Hepatocyte (in vitro differentiated cells): ENCODE measurements around the gene ERC2.

Experiments
- EZH2 ChIP-seq: fragments of 200-600 bp; sonication (generic); IDR thresholded peaks from 2 replicates; pipeline ENCODE4 v1.6.1; 2016; ENCODE audit warnings: antibody characterized with exemption, mild to moderate bottlenecking, borderline replicate concordance
- EZH2phosphoT487 ChIP-seq: fragments of 200-600 bp; sonication (generic); IDR thresholded peaks from one replicate; pipeline ENCODE4 v1.6.1; 2018; ENCODE audit warnings: antibody characterized with exemption, mild to moderate bottlenecking, low read depth, moderate library complexity; ENCODE audit not compliant: unreplicated experiment, severe bottlenecking
- TF ChIP-seq, protein P1 (sequence below): fragments of 200-600 bp; sonication (generic); IDR thresholded peaks from 2 replicates; pipeline ENCODE4 v1.5.1; 2016; ENCODE audit warnings: antibody characterized with exemption, mild to moderate bottlenecking; ENCODE audit not compliant: poor library complexity

DNA sequence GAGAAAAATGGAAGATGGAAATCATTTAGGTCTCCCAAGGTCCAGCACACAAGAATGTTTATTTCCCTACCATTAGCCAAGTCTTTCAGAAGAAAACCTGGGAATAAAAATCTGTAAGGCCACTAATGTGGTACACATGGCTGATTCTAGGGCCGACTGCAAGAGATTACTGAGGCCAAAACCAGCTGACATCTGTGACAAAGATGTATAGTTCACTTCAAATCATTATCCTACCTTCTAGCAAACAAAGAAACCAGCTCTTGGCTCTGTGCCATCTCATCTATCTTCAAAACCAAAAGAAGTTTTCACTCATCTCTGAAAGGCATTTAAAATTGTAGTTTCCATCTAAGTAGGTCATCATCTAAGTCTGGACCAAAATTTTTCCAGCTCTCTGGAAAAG lies 43.9 kb downstream of the ERC2 start:
- TF ChIP-seq EZH2phosphoT487 (no peak), EZH2 (no peak)
- TF ChIP-seq, protein P1, sequence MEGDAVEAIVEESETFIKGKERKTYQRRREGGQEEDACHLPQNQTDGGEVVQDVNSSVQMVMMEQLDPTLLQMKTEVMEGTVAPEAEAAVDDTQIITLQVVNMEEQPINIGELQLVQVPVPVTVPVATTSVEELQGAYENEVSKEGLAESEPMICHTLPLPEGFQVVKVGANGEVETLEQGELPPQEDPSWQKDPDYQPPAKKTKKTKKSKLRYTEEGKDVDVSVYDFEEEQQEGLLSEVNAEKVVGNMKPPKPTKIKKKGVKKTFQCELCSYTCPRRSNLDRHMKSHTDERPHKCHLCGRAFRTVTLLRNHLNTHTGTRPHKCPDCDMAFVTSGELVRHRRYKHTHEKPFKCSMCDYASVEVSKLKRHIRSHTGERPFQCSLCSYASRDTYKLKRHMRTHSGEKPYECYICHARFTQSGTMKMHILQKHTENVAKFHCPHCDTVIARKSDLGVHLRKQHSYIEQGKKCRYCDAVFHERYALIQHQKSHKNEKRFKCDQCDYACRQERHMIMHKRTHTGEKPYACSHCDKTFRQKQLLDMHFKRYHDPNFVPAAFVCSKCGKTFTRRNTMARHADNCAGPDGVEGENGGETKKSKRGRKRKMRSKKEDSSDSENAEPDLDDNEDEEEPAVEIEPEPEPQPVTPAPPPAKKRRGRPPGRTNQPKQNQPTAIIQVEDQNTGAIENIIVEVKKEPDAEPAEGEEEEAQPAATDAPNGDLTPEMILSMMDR = no peak
